Mucosa of descending colon (tissue), 3 donors: Measurements from ENCODE around the gene WBP2NL. TPM values are rescaled to one million over a fixed set of nuclear protein-coding genes. Genes with fewer than 3 reads are reported as not detected.

Experiments
- ATAC-seq: fragments of 200-7000 bp; cut with Tn5 transposase; one replicate; pipeline ENCODE4 v1.9.1; 2020; ENCODE audit warnings: mild to moderate bottlenecking, moderate library complexity
- DNase-seq, 3 donors: peaks; one replicate each; pipeline ENCODE4 v3.0.0-alpha.2; 2020
- H3K36me3 ChIP-seq: fragments of 200-600 bp; one replicate; pipeline ENCODE4 v1.8.0; 2021; ENCODE audit warnings: low read depth, mild to moderate bottlenecking
- H3K4me1 ChIP-seq: fragments of 200-600 bp; one replicate; pipeline ENCODE4 v1.8.0; 2021; ENCODE audit warnings: low read depth, mild to moderate bottlenecking
- H3K4me3 ChIP-seq: fragments of 200-600 bp; one replicate; pipeline ENCODE4 v1.8.0; 2021; ENCODE audit warnings: mild to moderate bottlenecking
- H3K9me3 ChIP-seq: fragments of 200-600 bp; one replicate; pipeline ENCODE4 v1.8.0; 2021; ENCODE audit warnings: mild to moderate bottlenecking
- CTCF ChIP-seq: fragments of 200-600 bp; IDR thresholded peaks from one replicate; pipeline ENCODE4 v1.8.0; 2022; ENCODE audit warnings: antibody characterized with exemption, mild to moderate bottlenecking
- intact Hi-C, 2 donors: fragments of 100-400 bp; cut with DNase I in 1 of 2; cut with micrococcal nuclease in 1 of 2; formaldehyde crosslinking; loops; one replicate each; pipeline versions ENCODE4 v1.11.0 to v1.11.1; 2022; cut with DNase I, micrococcal nuclease
- total RNA-seq, 3 donors: library from RNA; stranded (reverse); fragmentation: NEBNext Ultra II Directional in 2 of 3; extraction: Animal tissue kit (Norgen Biotek cat#: 25700) in 2 of 3; gene quantifications; one replicate each; pipeline versions ENCODE4 v1.2.1 to v1.2.4, GENCODE V29; 2021 to 2023
- donor health status: DM: no; HTN: no; CAD: no; lungs with moderate emphysema.
- donor health status: DM: no; HTN: no; CAD: no.
- donor health status: DM: no; HTN: yes; CAD: no.

WBP2NL gene
- total RNA-seq, 3 donors from 2014 or later = 0.63 to 3.7 (median 1.8) TPM

- DNase-seq = no peak
- TF ChIP-seq CTCF = no peak
- H3K4me1 ChIP-seq = no peaks in the 10 kb centered on the region
- no peak for ATAC-seq
- H3K9me3 ChIP-seq = peaks cover 13% of the 10 kb centered on the region
- intact Hi-C loops = no loop called here
- no peak overlapping the region for H3K4me3 ChIP-seq
- no peaks in the 10 kb centered on the region for H3K36me3 ChIP-seq
Observed at GRCh38 chr22:42007922-42008321, 9.3 kb downstream of the WBP2NL start.

GRCh38 chr22:42010778-42011177 is 12.2 kb downstream of the WBP2NL start:
- no peaks in the 10 kb centered on the region for H3K4me1 ChIP-seq
- TF ChIP-seq CTCF = no peak
- no peak overlapping the region for H3K4me3 ChIP-seq
- H3K36me3 ChIP-seq = no peaks in the 10 kb centered on the region
- H3K9me3 ChIP-seq = peaks cover 13% of the 10 kb centered on the region
- intact Hi-C loops = no loop called here
- DNase-seq (no peak), ATAC-seq (no peak)

- no peak for ATAC-seq
- H3K4me1 ChIP-seq = no peaks in the 10 kb centered on the region
- no peaks in the 10 kb centered on the region for H3K36me3 ChIP-seq
- peaks cover 13% of the 10 kb centered on the region for H3K9me3 ChIP-seq
- intact Hi-C loops = no loop called here
- no peak overlapping the region for H3K4me3 ChIP-seq
- DNase-seq = no peak
- TF ChIP-seq CTCF = no peak
Observed at GRCh38 chr22:42013385-42013784, 14.8 kb downstream of the WBP2NL start.

GRCh38 chr22:42016111-42016510 is 17.5 kb downstream of the WBP2NL start:
- intact Hi-C loops = no loop called here
- no peak for ATAC-seq
- no peak for DNase-seq
- H3K36me3 ChIP-seq = no peaks in the 10 kb centered on the region
- no peak for TF ChIP-seq CTCF
- no peaks in the 10 kb centered on the region for H3K4me1 ChIP-seq
- H3K9me3 ChIP-seq = peaks cover 3% of the 10 kb centered on the region
- no peak overlapping the region for H3K4me3 ChIP-seq

- Histone ChIP-seq H3K4me3 (no peak overlapping the region), H3K4me1 (peaks cover 4% of the 10 kb centered on the region), H3K9me3 (no peaks in the 10 kb centered on the region), H3K36me3 (no peaks in the 10 kb centered on the region)
- DNase-seq (no peak), ATAC-seq (no peak)
- intact Hi-C loops = no loop called here
- no peak for TF ChIP-seq CTCF
Observed at GRCh38 chr22:42018224-42018623, 19.6 kb downstream of the WBP2NL start.

- DNase-seq (no peak), ATAC-seq (no peak)
- Histone ChIP-seq H3K9me3 (no peaks in the 10 kb centered on the region), H3K4me3 (no peak overlapping the region), H3K4me1 (peaks cover 4% of the 10 kb centered on the region), H3K36me3 (no peaks in the 10 kb centered on the region)
- intact Hi-C loops = no loop called here
- no peak for TF ChIP-seq CTCF
Observed at GRCh38 chr22:42021571-42021970, 23.0 kb downstream of the WBP2NL start.
